Stomach (tissue), 9 donors: Measurements from ENCODE around the gene NUDC. TPM values are rescaled to one million over a fixed set of nuclear protein-coding genes. Genes with fewer than 3 reads are reported as not detected.

Experiments used
- DNase-seq, 2 donors: peaks; one replicate each; pipeline versions ENCODE4 v3.0.0 to v3.0.0-alpha.2; 2013 to 2019
- H3K27ac ChIP-seq, 5 donors: fragments of 200-600 bp in 4 of 5; sonication (generic) in 4 of 5; one replicate each; pipeline ENCODE4 v1.5.1; 2013 to 2019; ENCODE audit warnings: mild to moderate bottlenecking in 1 of 5, moderate library complexity in 1 of 5
- H3K27me3 ChIP-seq, 3 donors: fragments of 200-600 bp; sonication (generic); one replicate each; pipeline ENCODE4 v1.5.1; 2017 to 2019; ENCODE audit warnings: mixed run types in 1 of 3
- H3K36me3 ChIP-seq, 4 donors: fragments of 200-600 bp; sonication (generic); 1 replicate in 3 of 4; 2 replicates in 1 of 4; pipeline ENCODE4 v1.5.1; 2016 to 2019
- H3K4me1 ChIP-seq, 4 donors: fragments of 200-600 bp; sonication (generic); one replicate each; pipeline ENCODE4 v1.5.1; 2016 to 2019
- H3K4me3 ChIP-seq, 4 donors: fragments of 200-600 bp; sonication (generic) in 3 of 4; one replicate each; pipeline ENCODE4 v1.5.1; 2016 to 2019; ENCODE audit warnings: mild to moderate bottlenecking in 1 of 4
- H3K9me3 ChIP-seq, 4 donors: fragments of 200-600 bp; sonication (generic); one replicate each; pipeline ENCODE4 v1.5.1; 2016 to 2019
- CTCF ChIP-seq, 7 experiments: fragments of 450-650 bp in 4 of 7; fragments of 200-600 bp in 3 of 7; sonication (generic) in 3 of 7; IDR thresholded peaks; one replicate each; pipeline ENCODE4 v1.5.1; 2016 to 2019; ENCODE audit warnings: antibody characterized with exemption in 7 of 7, control low read depth in 2 of 7, mild to moderate bottlenecking in 1 of 7
- EP300 ChIP-seq: sonication (generic); formaldehyde crosslinking; IDR thresholded peaks from one replicate; pipeline ENCODE4 v1.6.1; 2017; ENCODE audit warnings: antibody characterized with exemption
- POLR2A ChIP-seq, 4 donors: fragments of 450-650 bp; IDR thresholded peaks; one replicate each; pipeline ENCODE4 v1.6.1; 2016; ENCODE audit warnings: antibody characterized with exemption in 4 of 4, control low read depth in 2 of 4, mild to moderate bottlenecking in 1 of 4, moderate library complexity in 1 of 4
- POLR2AphosphoS5 ChIP-seq, 3 donors: sonication (generic); formaldehyde crosslinking; IDR thresholded peaks; one replicate each; pipeline ENCODE4 v1.6.1; 2016; ENCODE audit warnings: antibody characterized with exemption in 3 of 3
- WGBS, 5 donors: extraction: QIAGEN DNeasy Blood & Tissue Kit in 3 of 5; methylation state at CpG; one replicate each; pipeline versions ENCODE4 v1.1.5 to v1.1.7; 2013 to 2018; 5-methylcytosine and 5-hydroxymethylcytosine counted together
- intact Hi-C: fragments of 100-400 bp; cut with DNase I; formaldehyde crosslinking; loops from one replicate; pipeline ENCODE4 v1.15.1; 2023; ENCODE audit warnings: low total_unique reads
- polyA plus RNA-seq, 3 donors: library from polyadenylated mRNA; stranded (reverse); fragments of 200-250 nt; gene quantifications; one replicate each; pipeline ENCODE4 v1.2.3, GENCODE V29; 2013
- total RNA-seq, 5 donors: library from RNA; depleted of rRNA; stranded (reverse); fragments of >200 nt; gene quantifications; one replicate each; pipeline versions ENCODE4 v1.1.0 to v1.2.3, GENCODE V29; 2014 to 2016
- donor health status: healthy with polysubstance abuse.
- donor health status: Bipolar disorder and iron deficiency.
- donor health status: healthy.

The NUDC gene
- total and polyA plus RNA-seq, 8 donors, result 20.0 to 88.1 (median 47.1) TPM

GRCh38 chr1:26922901-26923300 lies 1.4 kb downstream of the NUDC start:
- WGBS, 5 donors, result 27 to 61% (median 59%) methylated on average over 3 of the region's 3 CpGs
- no peak for TF ChIP-seq POLR2AphosphoS5 (IDR thresholded peaks at IDR 0.05)
- TF ChIP-seq EP300, result no peak
- TF ChIP-seq POLR2A (IDR thresholded peaks at IDR 0.05), result no peak
- no peak for TF ChIP-seq CTCF (IDR thresholded peaks at IDR 0.05)
- H3K4me3 ChIP-seq, result peak overlapping the region in 3 of 4 donors; percentile 94 to 99 (median 95)
- H3K9me3 ChIP-seq, result no peaks in the 10 kb centered on the region
- H3K27me3 ChIP-seq, result no peaks in the 10 kb centered on the region
- peaks cover 16 to 52% (median 31%) of the 10 kb centered on the region in 4 donors for H3K4me1 ChIP-seq
- intact Hi-C loops, result no loop called here
- peaks cover 38 to 48% (median 45%) of the 10 kb centered on the region in 4 donors for H3K36me3 ChIP-seq
- no peak for DNase-seq
- H3K27ac ChIP-seq, result peak overlapping the region in 4 of 5 donors; percentile 93 to 97 (median 94)

DNA sequence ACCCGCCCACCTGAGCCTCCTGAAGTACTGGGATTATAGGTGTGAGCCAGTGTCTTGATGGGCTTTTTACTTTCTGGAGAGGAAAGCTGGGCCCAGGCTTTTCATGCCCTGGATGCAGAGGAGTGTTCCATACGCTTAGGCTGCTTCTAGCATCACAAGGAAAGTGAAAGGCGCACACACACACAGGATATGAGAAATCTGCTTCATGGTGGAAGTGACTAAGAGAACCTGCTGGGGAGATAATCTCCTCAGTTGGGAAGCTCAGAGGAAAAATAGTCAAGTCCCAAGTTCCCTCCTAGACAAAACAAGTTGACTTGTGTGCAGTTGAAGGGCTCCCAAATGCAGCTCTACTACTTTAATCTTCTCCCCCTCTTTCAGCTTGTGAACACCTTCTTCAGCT lies 2.2 kb downstream of the NUDC start:
- 83 to 93% (median 90%) methylated on average over 3 of the region's 3 CpGs for WGBS, 5 donors
- DNase-seq, result no peak
- peaks cover 39 to 55% (median 53%) of the 10 kb centered on the region in 4 donors for H3K36me3 ChIP-seq
- H3K4me1 ChIP-seq, result peaks cover 16 to 52% (median 31%) of the 10 kb centered on the region in 4 donors
- H3K27ac ChIP-seq, result peak overlapping the region in 3 of 5 donors; percentile 93 to 97 (median 95)
- peak overlapping the region in 2 of 4 donors; percentile 94 to 95 for H3K4me3 ChIP-seq
- intact Hi-C loops, result no loop called here
- H3K9me3 ChIP-seq, result no peaks in the 10 kb centered on the region
- H3K27me3 ChIP-seq, result no peaks in the 10 kb centered on the region
- TF ChIP-seq CTCF (IDR thresholded peaks at IDR 0.05), result no peak
- no peak for TF ChIP-seq POLR2AphosphoS5 (IDR thresholded peaks at IDR 0.05)
- no peak for TF ChIP-seq EP300
- no peak for TF ChIP-seq POLR2A (IDR thresholded peaks at IDR 0.05)

GRCh38 chr1:26932531-26932930 lies 11.0 kb downstream of the NUDC start:
- Histone ChIP-seq H3K36me3 (peaks cover 47 to 95% (median 89%) of the 10 kb centered on the region in 4 donors), H3K27ac (no peak overlapping the region), H3K27me3 (no peaks in the 10 kb centered on the region), H3K9me3 (no peaks in the 10 kb centered on the region), H3K4me3 (no peak overlapping the region), H3K4me1 (no peaks in the 10 kb centered on the region)
- intact Hi-C loops, result no loop called here
- no peak for DNase-seq
- TF ChIP-seq EP300 (no peak), CTCF (IDR thresholded peaks at IDR 0.05) (no peak), POLR2A (IDR thresholded peaks at IDR 0.05) (no peak), POLR2AphosphoS5 (IDR thresholded peaks at IDR 0.05) (no peak)
- WGBS, 5 donors, result 80 to 89% (median 85%) methylated on average over 3 of the region's 3 CpGs

DNA sequence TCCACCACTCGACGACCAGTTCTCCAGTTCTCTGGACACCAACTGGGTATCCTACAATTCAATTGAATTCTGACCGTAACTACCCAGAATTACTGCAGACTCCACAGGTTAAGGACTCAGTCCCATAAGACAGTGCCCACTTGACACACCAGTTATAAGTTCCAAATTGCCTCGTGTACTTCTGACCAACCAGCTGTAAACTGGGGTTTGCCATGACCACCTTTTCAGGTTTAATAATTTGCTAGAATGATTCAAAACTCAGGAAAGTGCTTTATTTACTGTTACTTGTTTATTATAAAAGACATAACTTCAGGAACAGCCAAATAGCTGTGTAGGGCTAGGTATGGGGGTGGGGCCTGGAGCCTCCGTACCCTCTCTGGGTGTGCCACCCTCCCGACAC lies 15.3 kb downstream of the NUDC start:
- H3K4me3 ChIP-seq, result no peak overlapping the region
- 85 to 91% (median 86%) methylated on average over 6 of the region's 6 CpGs for WGBS, 5 donors
- no peaks in the 10 kb centered on the region for H3K9me3 ChIP-seq
- no peak for DNase-seq
- intact Hi-C loops, result no loop called here
- peaks cover 39 to 91% (median 74%) of the 10 kb centered on the region in 4 donors for H3K36me3 ChIP-seq
- H3K27me3 ChIP-seq, result no peaks in the 10 kb centered on the region
- no peak overlapping the region for H3K27ac ChIP-seq
- H3K4me1 ChIP-seq, result peaks cover 0 to 7% (median 3%) of the 10 kb centered on the region in 4 donors
- no peak for TF ChIP-seq POLR2AphosphoS5 (IDR thresholded peaks at IDR 0.05)
- TF ChIP-seq CTCF (IDR thresholded peaks at IDR 0.05), result no peak
- TF ChIP-seq EP300, result no peak
- TF ChIP-seq POLR2A (IDR thresholded peaks at IDR 0.05), result no peak
